ENCODE data around the gene SYCP1.
A peak's percentile ranks its signal among the peaks of the same experiment; 100 is the strongest.
"Not testable (repeated sequence)": the region's sequence is repeated elsewhere in the genome, so short reads cannot be mapped to it uniquely, and the experiment has no call there.

The SYCP1 gene

DNA sequence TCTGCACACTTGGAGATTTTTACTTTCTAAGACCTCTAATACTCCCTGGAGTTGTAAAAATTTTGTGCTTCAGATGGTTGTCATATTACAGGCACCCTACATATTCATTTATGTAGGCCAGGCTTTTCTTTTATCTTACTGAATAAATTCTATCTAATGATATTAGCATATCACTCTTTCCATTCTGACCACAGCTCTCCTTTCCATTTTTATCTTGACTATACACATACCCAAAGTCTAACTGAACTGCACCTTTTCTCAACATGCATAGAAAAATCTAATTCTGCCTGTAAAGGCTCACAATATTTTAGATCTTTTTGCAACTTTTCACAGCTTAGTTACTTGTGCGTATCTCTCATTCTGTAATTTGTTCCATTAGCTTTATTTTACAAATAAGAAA is 122.2 kb downstream of the SYCP1 start:
- DNase-seq (ENCODE audit: low read depth in 2 of 2, low spot score in 1 of 2) = no peak

GRCh38 chr1:114979278-114979891 is 124.7 kb downstream of the SYCP1 start:
- DNase-seq (ENCODE audit: low read depth in 2 of 2, low spot score in 1 of 2) = peak; percentile 48 to 49

- DNase-seq (ENCODE audit: low read depth in 2 of 2, low spot score in 1 of 2) = no peak
Measured at GRCh38 chr1:114982251-114982650, 127.6 kb downstream of the SYCP1 start.

DNA sequence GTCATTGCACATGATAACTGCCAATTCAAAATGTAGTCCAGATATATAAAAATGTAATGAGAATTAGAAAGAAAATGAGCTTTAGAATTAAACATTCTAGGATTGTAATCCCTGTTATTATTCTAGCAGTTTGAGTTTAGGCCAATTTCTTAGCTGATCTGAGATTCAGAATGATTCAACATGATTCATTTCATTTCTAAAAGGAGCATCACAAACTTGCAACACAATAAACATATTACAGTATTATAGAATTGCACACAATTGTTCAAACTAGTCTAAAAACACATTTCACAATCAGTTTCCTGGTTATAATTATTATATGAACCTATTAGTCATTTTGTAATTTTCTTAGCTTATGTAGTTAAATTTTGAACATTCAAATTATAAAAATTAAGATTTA is 131.6 kb downstream of the SYCP1 start:
- no peak for DNase-seq (ENCODE audit: low read depth in 2 of 2, low spot score in 1 of 2)

DNA sequence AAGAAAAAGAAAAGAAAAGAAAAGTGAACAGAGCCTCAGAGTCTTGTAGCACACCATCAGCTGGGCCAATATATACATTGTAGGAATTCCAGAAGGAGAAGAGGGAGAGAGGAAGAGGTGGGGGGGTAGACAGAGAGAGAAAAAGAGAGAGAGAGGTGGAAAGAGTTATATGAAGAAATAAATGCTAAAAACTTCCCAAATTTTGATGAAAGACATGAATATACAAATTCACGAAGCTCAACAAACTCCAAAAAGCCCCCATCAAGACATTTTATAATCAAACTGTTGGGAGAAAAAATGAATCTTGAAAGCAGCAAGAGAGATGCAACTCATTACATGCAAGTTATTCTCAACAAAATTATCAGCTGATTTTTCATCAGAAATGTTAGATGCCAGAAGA is 133.4 kb downstream of the SYCP1 start:
- no peak for DNase-seq (ENCODE audit: low read depth in 2 of 2, low spot score in 1 of 2)

DNA sequence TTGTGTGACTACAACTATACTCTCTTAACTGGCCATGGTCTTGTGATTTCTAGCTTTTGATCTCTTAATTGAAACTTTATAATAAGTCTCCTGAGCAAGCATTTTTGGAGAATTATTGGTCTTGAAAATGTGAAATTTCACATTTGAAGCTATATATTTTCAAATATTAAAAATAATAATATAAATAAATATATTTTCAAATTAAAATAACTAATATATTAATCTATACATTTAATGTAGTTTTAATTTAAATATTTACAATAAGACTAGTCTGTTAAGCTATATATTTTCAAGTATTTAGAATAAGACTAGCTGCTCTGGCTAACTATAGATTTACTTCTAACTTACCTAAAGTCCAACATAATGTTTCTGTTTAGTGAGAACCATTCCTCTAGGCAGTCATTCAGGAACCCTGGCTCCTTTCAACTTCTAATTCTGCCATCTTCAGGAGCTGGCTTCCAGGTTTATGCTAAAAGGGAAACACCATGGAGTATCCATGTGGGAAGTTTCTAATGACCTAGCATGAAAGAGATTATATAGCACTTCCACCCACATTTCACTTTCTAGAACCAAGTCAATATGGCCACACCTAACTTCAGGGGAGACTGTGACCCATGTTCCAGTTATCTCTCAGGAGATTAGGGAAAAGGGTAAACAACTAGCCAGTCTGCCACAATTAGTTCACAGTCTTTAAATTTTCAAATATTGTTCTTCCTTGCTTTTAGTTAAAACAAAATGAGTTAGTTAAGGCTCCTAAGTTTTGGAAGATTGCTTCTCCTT is 143.0 kb downstream of the SYCP1 start:
- no peak for DNase-seq (ENCODE audit: low read depth in 2 of 2, low spot score in 1 of 2)

DNA sequence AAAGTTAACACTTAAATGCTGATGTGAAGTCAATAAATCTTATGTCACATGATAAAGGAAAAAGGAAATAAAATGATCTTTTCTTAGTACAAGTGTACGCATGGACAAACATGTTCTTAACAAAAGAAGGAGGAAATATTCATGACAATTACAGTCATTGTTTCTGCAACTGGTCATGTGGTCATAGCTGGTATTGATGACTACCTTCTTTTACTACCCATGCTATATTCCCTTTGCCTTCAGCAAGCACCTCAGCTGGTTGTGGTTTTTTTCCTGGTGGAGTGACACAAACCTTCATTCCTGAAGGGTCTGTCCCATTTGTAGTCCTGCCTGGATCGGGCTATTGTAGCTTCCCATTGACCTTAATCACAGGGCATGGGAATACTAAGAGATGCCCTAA is 151.5 kb downstream of the SYCP1 start:
- no peak for DNase-seq (ENCODE audit: low read depth in 2 of 2, low spot score in 1 of 2)

DNA sequence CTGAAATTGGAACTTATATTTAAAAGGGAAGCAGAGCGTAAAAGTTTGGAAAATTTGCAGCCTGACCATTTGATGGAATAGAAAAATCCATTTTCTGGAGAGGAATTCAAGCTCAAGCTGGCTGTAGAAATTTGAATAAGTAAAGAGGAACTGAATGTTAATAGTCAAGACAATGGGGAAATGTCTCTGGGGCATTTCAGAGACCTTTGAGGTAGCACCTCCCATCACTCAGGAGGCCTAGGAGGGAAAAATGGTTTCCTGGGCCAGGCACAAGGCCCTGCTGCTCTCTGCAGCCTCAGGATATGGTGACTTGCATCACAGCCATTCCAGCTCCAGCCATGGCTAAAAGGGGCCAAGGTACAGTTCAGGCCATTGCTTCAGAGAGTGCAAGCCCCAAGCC is 157.3 kb downstream of the SYCP1 start:
- DNase-seq (ENCODE audit: low read depth in 2 of 2, low spot score in 1 of 2) = no peak

DNA sequence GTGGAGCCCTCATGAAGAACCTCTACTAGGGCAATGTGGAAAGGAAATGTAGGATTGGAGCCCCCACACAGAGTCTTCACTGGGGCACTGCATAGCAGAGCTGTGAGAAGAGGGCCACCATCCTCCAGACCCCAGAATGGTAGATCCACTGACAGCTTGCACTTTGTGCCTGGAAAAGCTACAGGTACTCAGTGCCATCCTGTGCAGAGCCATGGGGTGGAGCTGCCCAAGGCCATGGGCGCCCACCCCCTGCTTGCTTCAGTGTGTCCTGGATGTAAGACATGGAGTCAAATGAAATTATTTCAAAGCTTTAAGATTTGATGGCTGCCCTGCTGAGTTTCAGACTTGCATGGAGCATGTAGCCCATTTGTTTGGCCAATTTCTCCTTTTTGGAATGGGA is 157.8 kb downstream of the SYCP1 start:
- no peak for DNase-seq (ENCODE audit: low read depth in 2 of 2, low spot score in 1 of 2)

- no peak for DNase-seq (ENCODE audit: low read depth in 2 of 2, low spot score in 1 of 2)
Measured at GRCh38 chr1:115013792-115014191, 159.1 kb downstream of the SYCP1 start.

GRCh38 chr1:115019549-115019948 is 164.9 kb downstream of the SYCP1 start:
- DNase-seq (ENCODE audit: low read depth in 2 of 2, low spot score in 1 of 2) = not testable (repeated sequence)

DNA sequence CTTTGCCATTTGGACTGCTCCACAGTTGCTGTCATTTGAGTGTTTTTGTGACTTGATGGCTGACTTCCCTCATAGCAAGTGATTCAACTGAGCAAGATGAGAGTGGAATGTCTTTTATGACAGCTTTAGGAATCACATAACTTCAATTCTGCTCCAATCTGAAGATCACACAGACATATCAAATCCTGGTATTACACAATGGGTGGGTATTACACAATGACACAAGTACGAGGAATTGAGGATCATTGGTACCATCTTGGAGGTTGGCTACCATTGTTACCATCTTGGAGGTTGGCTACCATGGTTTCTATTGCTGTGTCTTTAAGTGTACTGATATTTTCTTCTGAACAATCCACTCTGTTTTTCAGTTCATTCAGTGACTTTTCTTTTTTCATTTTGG is 166.5 kb downstream of the SYCP1 start:
- no peak for DNase-seq (ENCODE audit: low read depth in 2 of 2, low spot score in 1 of 2)

GRCh38 chr1:115023593-115023992 is 168.9 kb downstream of the SYCP1 start:
- no peak for DNase-seq (ENCODE audit: low read depth in 2 of 2, low spot score in 1 of 2)

DNA sequence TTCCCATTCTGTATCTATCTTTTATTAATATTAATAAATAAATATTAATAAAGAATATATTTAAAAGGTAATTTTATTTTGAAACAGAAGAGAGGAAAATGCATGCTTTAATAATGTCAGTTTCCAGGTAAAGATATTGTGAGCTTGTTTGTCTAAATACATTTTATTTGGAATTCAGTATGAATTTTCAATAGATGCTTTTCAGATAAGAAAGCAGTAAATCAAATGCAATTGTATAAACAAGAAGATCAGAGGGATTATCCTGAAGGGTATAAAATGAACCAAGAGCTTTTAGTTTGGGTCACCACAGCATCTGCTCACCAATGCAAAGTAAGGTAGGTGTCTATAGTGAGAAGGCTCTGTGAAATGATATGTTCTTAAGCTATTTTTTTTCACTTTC is 174.9 kb downstream of the SYCP1 start, which contains the start of gene TSHB:
TSHB (plus strand) TSS at position 301 of the 400 bp plus-strand sequence. CDS start 3,537 bp downstream, outside the sequence.
- DNase-seq (ENCODE audit: low read depth in 2 of 2, low spot score in 1 of 2) = no peak

DNA sequence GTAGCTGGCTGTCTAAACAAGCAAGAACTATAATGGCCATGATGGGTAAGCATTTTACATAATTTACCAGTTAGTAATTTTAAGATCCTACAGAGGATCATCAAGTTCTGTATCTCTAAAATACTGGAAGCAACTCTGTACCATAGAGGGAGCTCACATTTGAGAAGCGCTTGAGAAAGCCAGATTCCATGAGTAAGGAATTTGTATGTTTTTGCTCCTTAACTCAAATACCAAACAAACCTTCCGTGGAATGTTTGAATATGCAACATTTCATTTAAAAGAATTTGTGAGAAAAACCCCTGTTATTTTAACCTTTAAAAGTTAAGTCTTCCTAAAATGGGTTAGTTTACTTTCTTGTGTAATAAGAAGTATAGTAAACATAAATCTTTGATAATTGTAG is 176.9 kb downstream of the SYCP1 start:
- DNase-seq (ENCODE audit: low read depth in 2 of 2, low spot score in 1 of 2) = no peak

- no peak for DNase-seq (ENCODE audit: low read depth in 2 of 2, low spot score in 1 of 2)
Measured at GRCh38 chr1:115035652-115036051, 181.0 kb downstream of the SYCP1 start.

DNA sequence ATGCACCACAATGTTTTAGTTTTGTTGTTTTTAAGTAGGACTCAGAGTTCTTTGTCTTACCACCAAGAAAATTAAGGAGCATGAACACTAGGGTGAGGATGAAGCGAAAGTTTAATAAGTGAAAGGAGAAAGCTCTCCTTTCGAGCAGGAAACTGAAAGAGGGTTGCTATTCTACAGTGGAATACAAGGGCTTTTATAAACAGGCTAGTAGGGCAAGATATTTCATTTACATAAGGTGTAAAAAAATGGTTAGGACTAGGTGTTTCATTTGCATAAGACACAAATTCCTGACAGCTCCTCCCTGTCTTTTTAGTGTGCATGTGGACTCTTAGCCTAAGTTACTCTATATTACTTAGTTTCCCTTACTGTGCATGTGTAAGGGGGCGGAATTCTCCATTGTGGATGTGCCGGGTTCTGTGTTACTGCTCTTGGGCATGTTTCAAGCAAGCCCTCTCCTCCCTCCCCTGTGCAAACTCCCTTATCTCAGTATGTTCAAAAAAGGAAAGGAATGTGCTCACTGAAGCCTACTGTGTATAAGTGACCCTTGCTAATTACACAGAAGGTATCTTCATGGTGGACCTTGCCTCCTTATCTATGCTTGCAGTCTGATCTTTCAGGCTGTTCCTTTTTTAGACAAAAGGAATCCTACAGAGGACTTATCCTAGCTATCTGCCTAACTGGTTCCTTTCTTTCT is 182.3 kb downstream of the SYCP1 start:
- no peak for DNase-seq (ENCODE audit: low read depth in 2 of 2, low spot score in 1 of 2)

GRCh38 chr1:115040501-115040900 is 185.8 kb downstream of the SYCP1 start:
- no peak for DNase-seq (ENCODE audit: low read depth in 2 of 2, low spot score in 1 of 2)

GRCh38 chr1:115041654-115042053 is 187.0 kb downstream of the SYCP1 start:
- DNase-seq (ENCODE audit: low read depth in 2 of 2, low spot score in 1 of 2) = no peak

Data from stimulated activated CD8-positive, alpha-beta memory T cell treated with anti-CD3 and anti-CD28 coated beads, Interleukin-4, amount 100 ng/mL, for 1 hour (primary cell).